ENCODE measurements around the gene GPR146. TPM values are rescaled to one million over a fixed set of nuclear protein-coding genes. Genes with fewer than 3 reads are reported as not detected.
A peak's percentile ranks its signal among the peaks of the same experiment; 100 is the strongest.

GPR146 gene
- total and polyA plus RNA-seq, 2 experiments from 2014 or later = 4.3 to 9.7 TPM

- no peaks in the 10 kb centered on the region for H4K20me1 ChIP-seq (ENCODE audit: insufficient read depth)
- H3K27me3 ChIP-seq (replicated peaks; ENCODE audit: insufficient read depth) = no peaks in the 10 kb centered on the region
- H3K9me3 ChIP-seq (ENCODE audit: low read depth) = no peaks in the 10 kb centered on the region
- H3K4me2 ChIP-seq (ENCODE audit: unreplicated experiment) = no peak overlapping the region
- H3K36me3 ChIP-seq (ENCODE audit: low read depth) = no peaks in the 10 kb centered on the region
- TF ChIP-seq EZH2 (IDR thresholded peaks at IDR 0.05; ENCODE audit: insufficient read depth, poor library complexity, severe bottlenecking) = no peak
- TF ChIP-seq EZH2phosphoT487 (IDR thresholded peaks at IDR 0.05; ENCODE audit: insufficient read depth, low read depth) = no peak
- no peaks in the 10 kb centered on the region for H3K9me2 ChIP-seq (ENCODE audit: insufficient read depth)
- no peaks in the 10 kb centered on the region for H3K79me2 ChIP-seq (ENCODE audit: insufficient read depth)
- H3F3A ChIP-seq (ENCODE audit: insufficient read depth) = no peaks in the 10 kb centered on the region
- in situ Hi-C loops (cut with MboI) = no loop called here
- H3K27ac ChIP-seq = no peak overlapping the region
- H3K9ac ChIP-seq = no peak overlapping the region
- H2AFZ ChIP-seq = no peak overlapping the region
- 43 to 49% methylated on average over 10 of the region's 10 CpGs for WGBS, 2 experiments (ENCODE audit: low coverage in 1 of 2, low lambda C conversion rate in 2 of 2, missing lambda C conversion rate in 2 of 2)
- H3K4me3 ChIP-seq = no peak overlapping the region
- H3K4me1 ChIP-seq (ENCODE audit: insufficient read depth) = no peaks in the 10 kb centered on the region
- DNase-seq = peak; percentile 29
These were observed 14.5 kb downstream of the GPR146 start for GRCh38 chr7:1058821-1059199.

- H3K79me2 ChIP-seq (ENCODE audit: insufficient read depth) = no peaks in the 10 kb centered on the region
- no peak overlapping the region for H3K27ac ChIP-seq
- peak; percentile 12 for DNase-seq
- 20 to 44% methylated on average over 13 to 50 of the region's 55 CpGs for WGBS, 2 experiments (ENCODE audit: low coverage in 1 of 2, low lambda C conversion rate in 2 of 2, missing lambda C conversion rate in 2 of 2)
- no peaks in the 10 kb centered on the region for H3F3A ChIP-seq (ENCODE audit: insufficient read depth)
- in situ Hi-C loops (cut with MboI) = loop anchor here (5.0 kb wide), 1 partner anchor 67 kb away; no protein-coding TSS in a partner anchor
- H3K27me3 ChIP-seq (replicated peaks; ENCODE audit: insufficient read depth) = no peaks in the 10 kb centered on the region
- H3K9me2 ChIP-seq (ENCODE audit: insufficient read depth) = no peaks in the 10 kb centered on the region
- no peak overlapping the region for H2AFZ ChIP-seq
- no peak overlapping the region for H3K4me3 ChIP-seq
- no peaks in the 10 kb centered on the region for H3K9me3 ChIP-seq (ENCODE audit: low read depth)
- H3K4me2 ChIP-seq (ENCODE audit: unreplicated experiment) = no peak overlapping the region
- H3K4me1 ChIP-seq (ENCODE audit: insufficient read depth) = no peaks in the 10 kb centered on the region
- no peak for TF ChIP-seq EZH2phosphoT487 (IDR thresholded peaks at IDR 0.05; ENCODE audit: insufficient read depth, low read depth)
- TF ChIP-seq EZH2 (IDR thresholded peaks at IDR 0.05; ENCODE audit: insufficient read depth, poor library complexity, severe bottlenecking) = no peak
- no peaks in the 10 kb centered on the region for H3K36me3 ChIP-seq (ENCODE audit: low read depth)
- no peaks in the 10 kb centered on the region for H4K20me1 ChIP-seq (ENCODE audit: insufficient read depth)
- no peak overlapping the region for H3K9ac ChIP-seq
These were observed 15.1 kb downstream of the GPR146 start for GRCh38 chr7:1059200-1060091.

GRCh38 chr7:1060315-1061072 is 16.1 kb downstream of the GPR146 start:
- H2AFZ ChIP-seq = no peak overlapping the region

DNA sequence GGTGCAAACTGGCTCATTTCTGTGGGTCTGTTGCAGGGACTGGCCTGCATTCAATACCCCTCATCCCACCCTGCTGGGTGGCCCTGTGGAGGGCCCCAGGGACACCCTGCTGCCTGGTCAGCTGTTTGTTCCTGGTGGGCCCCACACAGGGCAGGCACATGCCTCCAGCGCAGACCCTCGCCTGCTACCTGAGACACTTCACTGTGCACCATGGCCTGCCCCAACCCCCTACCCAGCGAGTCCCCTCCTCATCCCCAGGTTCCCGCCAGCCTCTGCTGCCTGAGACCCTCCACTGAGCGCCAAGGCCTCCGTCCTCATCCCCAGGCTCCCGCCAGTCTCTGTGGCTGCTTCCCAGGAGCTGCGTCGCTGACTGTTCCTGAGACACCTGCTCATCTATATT is 16.8 kb downstream of the GPR146 start:
- 96 to 100% methylated on average over 4 to 9 of the region's 9 CpGs for WGBS, 2 experiments (ENCODE audit: low coverage in 1 of 2, low lambda C conversion rate in 2 of 2, missing lambda C conversion rate in 2 of 2)
- no peaks in the 10 kb centered on the region for H3K36me3 ChIP-seq (ENCODE audit: low read depth)
- no peaks in the 10 kb centered on the region for H3K9me2 ChIP-seq (ENCODE audit: insufficient read depth)
- no peaks in the 10 kb centered on the region for H3K27me3 ChIP-seq (replicated peaks; ENCODE audit: insufficient read depth)
- DNase-seq = no peak
- no peak overlapping the region for H2AFZ ChIP-seq
- H3K27ac ChIP-seq = no peak overlapping the region
- TF ChIP-seq EZH2 (IDR thresholded peaks at IDR 0.05; ENCODE audit: insufficient read depth, poor library complexity, severe bottlenecking) = no peak
- no peak for TF ChIP-seq EZH2phosphoT487 (IDR thresholded peaks at IDR 0.05; ENCODE audit: insufficient read depth, low read depth)
- in situ Hi-C loops (cut with MboI) = loop anchor here (5.0 kb wide), 1 partner anchor 69 kb away; no protein-coding TSS in a partner anchor
- H3K4me3 ChIP-seq = no peak overlapping the region
- H3K4me1 ChIP-seq (ENCODE audit: insufficient read depth) = no peaks in the 10 kb centered on the region
- no peaks in the 10 kb centered on the region for H3K79me2 ChIP-seq (ENCODE audit: insufficient read depth)
- H3F3A ChIP-seq (ENCODE audit: insufficient read depth) = no peaks in the 10 kb centered on the region
- no peak overlapping the region for H3K9ac ChIP-seq
- no peaks in the 10 kb centered on the region for H3K9me3 ChIP-seq (ENCODE audit: low read depth)
- no peaks in the 10 kb centered on the region for H4K20me1 ChIP-seq (ENCODE audit: insufficient read depth)
- H3K4me2 ChIP-seq (ENCODE audit: unreplicated experiment) = no peak overlapping the region

More at GRCh38 chr7:1060315-1061072, 16.1 kb downstream of the GPR146 start:
- Histone ChIP-seq H3K4me1 (ENCODE audit: insufficient read depth) (no peaks in the 10 kb centered on the region), H3K4me2 (ENCODE audit: unreplicated experiment) (no peak overlapping the region), H3K9me3 (ENCODE audit: low read depth) (no peaks in the 10 kb centered on the region), H4K20me1 (ENCODE audit: insufficient read depth) (no peaks in the 10 kb centered on the region), H3K9me2 (ENCODE audit: insufficient read depth) (no peaks in the 10 kb centered on the region), H3K79me2 (ENCODE audit: insufficient read depth) (no peaks in the 10 kb centered on the region), H3K9ac (no peak overlapping the region), H3K36me3 (ENCODE audit: low read depth) (no peaks in the 10 kb centered on the region), H3K4me3 (no peak overlapping the region), H3K27me3 (replicated peaks; ENCODE audit: insufficient read depth) (no peaks in the 10 kb centered on the region), H3F3A (ENCODE audit: insufficient read depth) (no peaks in the 10 kb centered on the region), H3K27ac (no peak overlapping the region)
- 74 to 81% methylated on average over 33 to 34 of the region's 35 CpGs for WGBS, 2 experiments (ENCODE audit: low coverage in 1 of 2, low lambda C conversion rate in 2 of 2, missing lambda C conversion rate in 2 of 2)
- TF ChIP-seq EZH2phosphoT487 (IDR thresholded peaks at IDR 0.05; ENCODE audit: insufficient read depth, low read depth) (no peak), EZH2 (IDR thresholded peaks at IDR 0.05; ENCODE audit: insufficient read depth, poor library complexity, severe bottlenecking) (no peak)
- no peak for DNase-seq
- in situ Hi-C loops (cut with MboI) = loop anchor here (5.0 kb wide), 1 partner anchor 68 kb away; no protein-coding TSS in a partner anchor

Data from GM23248 (cell line).